NT2/D1 (cell line): ENCODE results near the gene TPM4.

ENCODE experiments used
- SUZ12 ChIP-seq: IDR thresholded peaks from 2 replicates; pipeline ENCODE4 v1.6.1; 2011; ENCODE audit not compliant: insufficient read length, insufficient read depth; ENCODE audit errors: extremely low read depth
- YY1 ChIP-seq: IDR thresholded peaks from 2 replicates; pipeline ENCODE4 v1.6.1; 2011; ENCODE audit not compliant: insufficient read length, insufficient read depth

DNA sequence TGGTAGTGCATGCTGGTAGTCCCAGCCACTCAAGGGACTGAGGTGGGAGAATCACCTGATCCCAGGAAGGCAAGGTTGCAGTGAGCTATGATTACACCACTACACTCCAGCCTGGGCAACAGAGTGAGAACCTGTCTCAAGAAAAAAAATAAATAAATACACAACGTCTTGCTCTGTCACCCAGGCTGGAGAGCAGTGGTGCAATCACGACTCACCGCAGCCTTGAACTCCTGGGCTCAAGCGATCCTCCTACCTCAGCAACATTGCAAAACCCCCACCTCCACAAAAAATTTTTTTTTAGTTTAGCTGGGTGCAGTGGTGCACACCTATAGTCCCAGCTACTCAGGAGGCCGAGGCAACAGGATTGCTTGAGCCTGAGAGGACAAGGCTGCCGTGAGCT lies 8.8 kb downstream of the TPM4 start:
- TF ChIP-seq YY1 (no peak), SUZ12 (no peak)
